Lower leg skin (tissue), 3 donors: ENCODE data around the gene ARHGAP24.

ENCODE experiments used
- POLR2A ChIP-seq, 2 donors: fragments of 450-650 bp; IDR thresholded peaks; one replicate each; pipeline ENCODE4 v1.6.1; 2016 to 2017; ENCODE audit warnings: antibody characterized with exemption in 2 of 2, mild to moderate bottlenecking in 1 of 2, moderate library complexity in 1 of 2
- TF ChIP-seq, protein P1 (sequence below), 3 donors: fragments of 450-650 bp; IDR thresholded peaks; one replicate each; pipeline ENCODE4 v1.5.1; 2016; ENCODE audit warnings: antibody characterized with exemption in 3 of 3, mild to moderate bottlenecking in 3 of 3, moderate library complexity in 2 of 3

DNA sequence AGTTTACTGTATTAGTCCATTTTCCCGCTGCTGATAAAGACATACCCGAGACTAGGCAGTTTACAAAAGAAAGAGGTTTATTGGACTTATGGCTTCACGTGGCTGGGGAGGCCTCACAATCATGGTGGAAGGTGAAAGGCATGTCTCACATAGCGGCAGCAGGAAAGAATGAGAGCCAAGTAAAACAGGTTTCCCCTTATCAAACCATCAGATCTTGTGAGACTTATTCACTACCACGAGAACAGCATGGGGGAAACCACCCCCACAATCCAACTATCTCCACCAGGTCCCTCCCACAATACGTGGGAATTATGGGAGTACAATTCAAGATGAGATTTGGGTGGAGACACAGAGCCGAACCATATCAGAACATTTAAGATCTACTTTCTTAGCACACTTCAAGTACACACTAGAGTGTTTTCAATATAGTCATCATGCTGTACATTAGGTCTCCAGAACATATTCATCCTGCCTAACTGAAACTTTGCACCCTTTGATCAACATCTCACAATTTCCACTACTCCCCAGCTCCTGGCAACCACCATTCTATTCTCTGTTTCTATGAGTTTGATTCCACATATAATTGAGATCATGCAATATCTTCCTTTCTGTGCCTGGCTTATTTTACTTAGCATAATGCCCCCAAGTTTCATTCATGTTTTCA is 341.0 kb downstream of the ARHGAP24 start:
- TF ChIP-seq, protein P1, sequence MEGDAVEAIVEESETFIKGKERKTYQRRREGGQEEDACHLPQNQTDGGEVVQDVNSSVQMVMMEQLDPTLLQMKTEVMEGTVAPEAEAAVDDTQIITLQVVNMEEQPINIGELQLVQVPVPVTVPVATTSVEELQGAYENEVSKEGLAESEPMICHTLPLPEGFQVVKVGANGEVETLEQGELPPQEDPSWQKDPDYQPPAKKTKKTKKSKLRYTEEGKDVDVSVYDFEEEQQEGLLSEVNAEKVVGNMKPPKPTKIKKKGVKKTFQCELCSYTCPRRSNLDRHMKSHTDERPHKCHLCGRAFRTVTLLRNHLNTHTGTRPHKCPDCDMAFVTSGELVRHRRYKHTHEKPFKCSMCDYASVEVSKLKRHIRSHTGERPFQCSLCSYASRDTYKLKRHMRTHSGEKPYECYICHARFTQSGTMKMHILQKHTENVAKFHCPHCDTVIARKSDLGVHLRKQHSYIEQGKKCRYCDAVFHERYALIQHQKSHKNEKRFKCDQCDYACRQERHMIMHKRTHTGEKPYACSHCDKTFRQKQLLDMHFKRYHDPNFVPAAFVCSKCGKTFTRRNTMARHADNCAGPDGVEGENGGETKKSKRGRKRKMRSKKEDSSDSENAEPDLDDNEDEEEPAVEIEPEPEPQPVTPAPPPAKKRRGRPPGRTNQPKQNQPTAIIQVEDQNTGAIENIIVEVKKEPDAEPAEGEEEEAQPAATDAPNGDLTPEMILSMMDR (IDR thresholded peaks at IDR 0.05), result no peak
- TF ChIP-seq POLR2A (IDR thresholded peaks at IDR 0.05), result no peak
